Measurements from ENCODE around the gene RBM26.

Gene RBM26

DNA sequence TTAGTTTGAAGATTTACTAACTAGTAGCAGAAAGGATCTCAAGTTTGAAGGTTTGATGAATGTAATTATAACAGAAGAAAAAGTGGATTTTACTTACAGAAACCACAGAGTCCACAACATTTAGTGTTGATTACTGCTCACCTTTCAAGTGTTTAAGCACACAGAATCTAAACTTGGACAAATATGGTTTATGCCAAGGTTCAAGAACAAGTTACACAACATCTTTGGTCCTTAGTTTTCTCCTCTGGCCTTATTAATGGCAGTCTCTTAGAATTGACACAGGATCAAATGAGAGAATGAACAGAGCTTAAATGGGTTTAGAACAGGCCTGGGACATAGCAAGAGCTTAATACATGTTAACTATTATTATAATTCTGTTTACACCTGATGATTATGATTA, 133.0 kb downstream of the RBM26 start:
- Histone ChIP-seq H3K9me3 (ENCODE audit: control insufficient read depth in 5 of 5, low read length in 5 of 5) (peaks cover 0 to 7% (median 0%) of the 10 kb centered on the region in 5 donors), H3K27me3 (ENCODE audit: control insufficient read depth in 5 of 5, insufficient read depth in 4 of 5, low read length in 5 of 5) (no peaks in the 10 kb centered on the region), H3K4me1 (ENCODE audit: control insufficient read depth in 5 of 5, insufficient read depth in 5 of 5, low read length in 5 of 5) (no peaks in the 10 kb centered on the region), H3K4me3 (ENCODE audit: low read depth in 1 of 5, low read length in 5 of 5) (no peak overlapping the region), H3K36me3 (ENCODE audit: control insufficient read depth in 5 of 5, insufficient read depth in 5 of 5, low read length in 5 of 5) (no peaks in the 10 kb centered on the region), H3K9ac (ENCODE audit: low read length in 5 of 5) (no peak overlapping the region), H3K27ac (ENCODE audit: low read depth, low read length) (no peak overlapping the region)

DNA sequence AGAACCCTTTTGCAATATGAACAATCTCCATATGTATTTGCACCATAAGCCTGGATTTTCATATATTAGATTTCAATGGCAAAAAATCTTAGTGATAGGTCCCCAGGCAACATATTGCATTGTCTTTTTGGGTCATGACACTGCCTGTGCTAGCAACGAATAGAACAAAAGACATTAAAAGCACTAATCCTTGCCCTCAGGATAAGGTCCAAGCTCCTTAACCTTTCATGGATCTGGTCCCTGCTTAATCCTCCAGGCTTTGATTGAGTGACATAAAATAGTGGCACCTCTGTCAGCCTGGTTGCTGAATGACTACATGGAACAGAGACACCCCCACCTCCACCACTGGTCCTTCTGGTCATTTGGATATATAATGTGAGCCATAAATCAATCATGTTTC, 134.4 kb downstream of the RBM26 start:
- H3K4me3 ChIP-seq (ENCODE audit: low read depth in 1 of 5, low read length in 5 of 5) = no peak overlapping the region
- no peak overlapping the region for H3K27ac ChIP-seq (ENCODE audit: low read depth, low read length)
- H3K9me3 ChIP-seq (ENCODE audit: control insufficient read depth in 5 of 5, low read length in 5 of 5) = peaks cover 0 to 9% (median 0%) of the 10 kb centered on the region in 5 donors
- H3K36me3 ChIP-seq (ENCODE audit: control insufficient read depth in 5 of 5, insufficient read depth in 5 of 5, low read length in 5 of 5) = no peaks in the 10 kb centered on the region
- no peaks in the 10 kb centered on the region for H3K4me1 ChIP-seq (ENCODE audit: control insufficient read depth in 5 of 5, insufficient read depth in 5 of 5, low read length in 5 of 5)
- H3K9ac ChIP-seq (ENCODE audit: low read length in 5 of 5) = no peak overlapping the region
- no peaks in the 10 kb centered on the region for H3K27me3 ChIP-seq (ENCODE audit: control insufficient read depth in 5 of 5, insufficient read depth in 4 of 5, low read length in 5 of 5)

DNA sequence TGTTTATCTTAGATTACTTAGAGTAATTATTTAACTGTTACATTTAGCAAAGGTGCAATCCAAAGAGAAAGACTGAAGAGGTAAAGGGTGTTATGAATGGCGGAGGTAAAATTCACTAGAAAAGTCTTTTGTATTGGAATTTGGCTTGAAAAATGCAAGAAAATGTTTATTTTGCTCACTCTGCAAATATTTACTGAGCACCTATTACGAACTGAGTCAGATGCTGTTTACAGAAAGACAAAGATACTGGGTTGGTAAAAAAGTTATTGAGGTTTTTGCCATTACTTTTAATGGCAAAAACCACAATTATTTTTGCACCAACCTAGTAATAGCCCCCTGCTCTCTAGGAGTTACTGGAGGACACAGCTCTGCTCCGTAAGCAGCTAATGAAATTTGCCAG, 135.2 kb downstream of the RBM26 start:
- H3K36me3 ChIP-seq (ENCODE audit: control insufficient read depth in 5 of 5, insufficient read depth in 5 of 5, low read length in 5 of 5) = no peaks in the 10 kb centered on the region

More for the DNA sequence above, 135.2 kb downstream of the RBM26 start:
- Histone ChIP-seq H3K4me1 (ENCODE audit: control insufficient read depth in 5 of 5, insufficient read depth in 5 of 5, low read length in 5 of 5) (no peaks in the 10 kb centered on the region), H3K9me3 (ENCODE audit: control insufficient read depth in 5 of 5, low read length in 5 of 5) (peaks cover 0 to 9% (median 0%) of the 10 kb centered on the region in 5 donors), H3K9ac (ENCODE audit: low read length in 5 of 5) (no peak overlapping the region), H3K4me3 (ENCODE audit: low read depth in 1 of 5, low read length in 5 of 5) (no peak overlapping the region), H3K27ac (ENCODE audit: low read depth, low read length) (no peak overlapping the region), H3K27me3 (ENCODE audit: control insufficient read depth in 5 of 5, insufficient read depth in 4 of 5, low read length in 5 of 5) (no peaks in the 10 kb centered on the region)

Data from subcutaneous abdominal adipose tissue (tissue), 5 donors.